ENCODE measurements around the gene EFNA3.

EFNA3 gene

DNA sequence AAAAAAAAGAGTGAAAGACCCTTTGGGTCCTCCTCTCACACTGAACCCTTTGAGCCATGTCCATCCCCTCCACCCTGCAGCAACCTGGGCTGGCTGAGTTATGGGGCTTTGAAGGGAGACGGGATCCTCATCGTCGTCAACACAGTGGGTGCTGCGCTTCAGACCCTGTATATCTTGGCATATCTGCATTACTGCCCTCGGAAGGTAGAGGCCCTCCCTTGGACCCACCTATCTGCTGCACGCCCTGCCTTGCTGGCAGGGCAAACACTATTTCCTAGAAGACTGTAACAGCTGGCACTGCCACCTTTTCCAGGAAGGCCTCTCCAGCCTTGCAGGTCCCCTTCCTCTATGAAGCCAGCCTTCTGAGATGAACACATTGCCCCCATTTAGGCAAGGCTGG, 58.1 kb downstream of the EFNA3 start:
- TF ChIP-seq TAF1 (IDR thresholded peaks at IDR 0.05; ENCODE audit: borderline replicate concordance, insufficient read depth, low read length) (no peak), SIN3A (IDR thresholded peaks at IDR 0.05; ENCODE audit: borderline replicate concordance, insufficient read depth, low read length) (no peak), FOXP2 (optimal IDR thresholded peaks at IDR 0.05; ENCODE audit: borderline replicate concordance, extremely low read depth, extremely low read length, insufficient read depth) (no peak), POLR2AphosphoS5 (IDR thresholded peaks at IDR 0.05; ENCODE audit: low read depth, low read length) (no peak)
- TF ChIP-seq, protein P1, sequence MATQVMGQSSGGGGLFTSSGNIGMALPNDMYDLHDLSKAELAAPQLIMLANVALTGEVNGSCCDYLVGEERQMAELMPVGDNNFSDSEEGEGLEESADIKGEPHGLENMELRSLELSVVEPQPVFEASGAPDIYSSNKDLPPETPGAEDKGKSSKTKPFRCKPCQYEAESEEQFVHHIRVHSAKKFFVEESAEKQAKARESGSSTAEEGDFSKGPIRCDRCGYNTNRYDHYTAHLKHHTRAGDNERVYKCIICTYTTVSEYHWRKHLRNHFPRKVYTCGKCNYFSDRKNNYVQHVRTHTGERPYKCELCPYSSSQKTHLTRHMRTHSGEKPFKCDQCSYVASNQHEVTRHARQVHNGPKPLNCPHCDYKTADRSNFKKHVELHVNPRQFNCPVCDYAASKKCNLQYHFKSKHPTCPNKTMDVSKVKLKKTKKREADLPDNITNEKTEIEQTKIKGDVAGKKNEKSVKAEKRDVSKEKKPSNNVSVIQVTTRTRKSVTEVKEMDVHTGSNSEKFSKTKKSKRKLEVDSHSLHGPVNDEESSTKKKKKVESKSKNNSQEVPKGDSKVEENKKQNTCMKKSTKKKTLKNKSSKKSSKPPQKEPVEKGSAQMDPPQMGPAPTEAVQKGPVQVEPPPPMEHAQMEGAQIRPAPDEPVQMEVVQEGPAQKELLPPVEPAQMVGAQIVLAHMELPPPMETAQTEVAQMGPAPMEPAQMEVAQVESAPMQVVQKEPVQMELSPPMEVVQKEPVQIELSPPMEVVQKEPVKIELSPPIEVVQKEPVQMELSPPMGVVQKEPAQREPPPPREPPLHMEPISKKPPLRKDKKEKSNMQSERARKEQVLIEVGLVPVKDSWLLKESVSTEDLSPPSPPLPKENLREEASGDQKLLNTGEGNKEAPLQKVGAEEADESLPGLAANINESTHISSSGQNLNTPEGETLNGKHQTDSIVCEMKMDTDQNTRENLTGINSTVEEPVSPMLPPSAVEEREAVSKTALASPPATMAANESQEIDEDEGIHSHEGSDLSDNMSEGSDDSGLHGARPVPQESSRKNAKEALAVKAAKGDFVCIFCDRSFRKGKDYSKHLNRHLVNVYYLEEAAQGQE (IDR thresholded peaks at IDR 0.05; ENCODE audit: insufficient read depth in 1 of 2, low read depth in 2 of 2, low read length in 2 of 2): no peak

Measured in PFSK-1 (cell line).